ENCODE measurements around the gene MTM1. TPM values are rescaled to one million over a fixed set of nuclear protein-coding genes. Genes with fewer than 3 reads are reported as not detected.

MTM1 gene
- total RNA-seq, 1 experiment from 2014 or later, result 11.6 TPM

- TF ChIP-seq CTCF (IDR thresholded peaks at IDR 0.05; ENCODE audit: unreplicated experiment), result no peak
- Mint-ChIP-seq H3K27ac (ENCODE audit: low read depth, unreplicated experiment) (no peak overlapping the region), H3K4me1 (ENCODE audit: insufficient read depth, unreplicated experiment) (no peaks in the 10 kb centered on the region), H3K27me3 (ENCODE audit: insufficient read depth, unreplicated experiment) (peaks cover 15% of the 10 kb centered on the region), H3K4me3 (ENCODE audit: unreplicated experiment) (no peak overlapping the region), H3K36me3 (ENCODE audit: insufficient read depth, unreplicated experiment) (peaks cover 12% of the 10 kb centered on the region), H3K9me3 (ENCODE audit: unreplicated experiment) (peaks cover 6% of the 10 kb centered on the region)
- CTCF ChIA-PET, result interaction anchor here (0.6 to 1.6 kb wide), 6 partner anchors 10 to 763 kb away, joined by 3 to 7 read pairs (median 6); no protein-coding TSS in a partner anchor
- DNase-seq (ENCODE audit: unreplicated experiment), result no peak
- POLR2A ChIA-PET, result no interaction called here
- intact Hi-C loops (cut with micrococcal nuclease), result no loop called here
- BruUV-seq (replicated peaks), result no TSS peak
These were observed 135.2 kb downstream of the MTM1 start for GRCh38 chrX:150703695-150703974.

- Mint-ChIP-seq H3K9me3 (ENCODE audit: unreplicated experiment) (peaks cover 6% of the 10 kb centered on the region), H3K4me3 (ENCODE audit: unreplicated experiment) (no peak overlapping the region), H3K27ac (ENCODE audit: low read depth, unreplicated experiment) (no peak overlapping the region), H3K27me3 (ENCODE audit: insufficient read depth, unreplicated experiment) (peaks cover 15% of the 10 kb centered on the region), H3K36me3 (ENCODE audit: insufficient read depth, unreplicated experiment) (peaks cover 12% of the 10 kb centered on the region), H3K4me1 (ENCODE audit: insufficient read depth, unreplicated experiment) (no peaks in the 10 kb centered on the region)
- ChIA-PET CTCF (interaction anchor here (0.6 to 1.6 kb wide), 5 partner anchors 10 to 764 kb away, joined by 3 to 7 read pairs (median 6); no protein-coding TSS in a partner anchor), POLR2A (no interaction called here)
- intact Hi-C loops (cut with micrococcal nuclease), result no loop called here
- DNase-seq (ENCODE audit: unreplicated experiment), result peak; percentile 20
- no peak for TF ChIP-seq CTCF (IDR thresholded peaks at IDR 0.05; ENCODE audit: unreplicated experiment)
- no TSS peak for BruUV-seq (replicated peaks)
These were observed 135.7 kb downstream of the MTM1 start for GRCh38 chrX:150704030-150704613.

- DNase-seq (ENCODE audit: unreplicated experiment), result no peak
- no peak for TF ChIP-seq CTCF (IDR thresholded peaks at IDR 0.05; ENCODE audit: unreplicated experiment)
- Mint-ChIP-seq H3K27ac (ENCODE audit: low read depth, unreplicated experiment) (no peak overlapping the region), H3K4me3 (ENCODE audit: unreplicated experiment) (no peak overlapping the region), H3K36me3 (ENCODE audit: insufficient read depth, unreplicated experiment) (no peaks in the 10 kb centered on the region), H3K27me3 (ENCODE audit: insufficient read depth, unreplicated experiment) (peaks cover 19% of the 10 kb centered on the region), H3K4me1 (ENCODE audit: insufficient read depth, unreplicated experiment) (no peaks in the 10 kb centered on the region), H3K9me3 (ENCODE audit: unreplicated experiment) (no peaks in the 10 kb centered on the region)
- POLR2A ChIA-PET, result interaction anchor here (0.9 to 1.5 kb wide), 2 partner anchors 23 to 29 kb away, joined by 4 to 6 read pairs; no protein-coding TSS in a partner anchor
- CTCF ChIA-PET, result interaction anchor here (0.7 to 2.0 kb wide), 4 partner anchors 13 to 595 kb away, joined by 3 to 9 read pairs (median 4); no protein-coding TSS in a partner anchor
- intact Hi-C loops (cut with micrococcal nuclease), result no loop called here
- no TSS peak for BruUV-seq (replicated peaks)
These were observed 144.2 kb downstream of the MTM1 start for GRCh38 chrX:150712619-150713018.

GRCh38 chrX:150715184-150715583 lies 146.8 kb downstream of the MTM1 start:
- ChIA-PET CTCF (interaction anchor here (1.0 to 2.9 kb wide), 12 partner anchors 10 to 764 kb away, joined by 3 to 12 read pairs (median 6); no protein-coding TSS in a partner anchor), POLR2A (interaction anchor here (0.9 to 1.3 kb wide), 3 partner anchors 12 to 21 kb away, joined by 3 to 4 read pairs (median 3); no protein-coding TSS in a partner anchor)
- TF ChIP-seq CTCF (IDR thresholded peaks at IDR 0.05; ENCODE audit: unreplicated experiment), result no peak
- Mint-ChIP-seq H3K4me1 (ENCODE audit: insufficient read depth, unreplicated experiment) (no peaks in the 10 kb centered on the region), H3K27ac (ENCODE audit: low read depth, unreplicated experiment) (no peak overlapping the region), H3K4me3 (ENCODE audit: unreplicated experiment) (no peak overlapping the region), H3K36me3 (ENCODE audit: insufficient read depth, unreplicated experiment) (no peaks in the 10 kb centered on the region), H3K27me3 (ENCODE audit: insufficient read depth, unreplicated experiment) (peaks cover 19% of the 10 kb centered on the region), H3K9me3 (ENCODE audit: unreplicated experiment) (no peaks in the 10 kb centered on the region)
- intact Hi-C loops (cut with micrococcal nuclease), result no loop called here
- DNase-seq (ENCODE audit: unreplicated experiment), result peak; percentile 15
- no TSS peak for BruUV-seq (replicated peaks)

Data from MCF 10A (cell line).